ENCODE results near the gene LRIF1.

The LRIF1 gene

DNA sequence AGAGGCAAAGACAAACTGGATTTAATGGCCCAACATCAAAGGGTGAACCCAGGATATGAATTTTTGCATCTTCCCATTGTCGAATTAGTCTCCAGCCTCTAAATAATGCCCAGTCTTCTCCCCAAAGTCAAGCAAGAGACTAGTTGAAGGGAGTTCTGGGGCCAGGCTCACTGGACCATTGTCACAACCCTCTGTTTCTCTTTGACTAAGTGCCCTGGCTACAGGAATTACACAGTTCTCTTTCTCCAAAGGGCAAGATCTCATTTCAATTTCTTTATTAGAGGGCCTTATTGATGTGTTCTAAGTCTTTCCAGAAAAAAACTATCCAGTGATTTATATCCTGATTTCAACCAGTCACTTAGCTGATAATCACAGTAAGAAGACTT lies 64.3 kb downstream of the LRIF1 start:
- DNase-seq (ENCODE audit: low read depth): no peak
- H3K4me3 ChIP-seq (ENCODE audit: control insufficient read depth, low read depth, low read length): no peak overlapping the region
- TF ChIP-seq, protein P1, sequence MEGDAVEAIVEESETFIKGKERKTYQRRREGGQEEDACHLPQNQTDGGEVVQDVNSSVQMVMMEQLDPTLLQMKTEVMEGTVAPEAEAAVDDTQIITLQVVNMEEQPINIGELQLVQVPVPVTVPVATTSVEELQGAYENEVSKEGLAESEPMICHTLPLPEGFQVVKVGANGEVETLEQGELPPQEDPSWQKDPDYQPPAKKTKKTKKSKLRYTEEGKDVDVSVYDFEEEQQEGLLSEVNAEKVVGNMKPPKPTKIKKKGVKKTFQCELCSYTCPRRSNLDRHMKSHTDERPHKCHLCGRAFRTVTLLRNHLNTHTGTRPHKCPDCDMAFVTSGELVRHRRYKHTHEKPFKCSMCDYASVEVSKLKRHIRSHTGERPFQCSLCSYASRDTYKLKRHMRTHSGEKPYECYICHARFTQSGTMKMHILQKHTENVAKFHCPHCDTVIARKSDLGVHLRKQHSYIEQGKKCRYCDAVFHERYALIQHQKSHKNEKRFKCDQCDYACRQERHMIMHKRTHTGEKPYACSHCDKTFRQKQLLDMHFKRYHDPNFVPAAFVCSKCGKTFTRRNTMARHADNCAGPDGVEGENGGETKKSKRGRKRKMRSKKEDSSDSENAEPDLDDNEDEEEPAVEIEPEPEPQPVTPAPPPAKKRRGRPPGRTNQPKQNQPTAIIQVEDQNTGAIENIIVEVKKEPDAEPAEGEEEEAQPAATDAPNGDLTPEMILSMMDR (conservative IDR thresholded peaks at IDR 0.05; ENCODE audit: control insufficient read depth, insufficient read depth, low read depth, low read length): no peak

GRCh38 chr1:110898734-110899457 lies 64.8 kb downstream of the LRIF1 start:
- TF ChIP-seq, protein P1 (conservative IDR thresholded peaks at IDR 0.05; ENCODE audit: control insufficient read depth, insufficient read depth, low read depth, low read length): no peak
- H3K4me3 ChIP-seq (ENCODE audit: control insufficient read depth, low read depth, low read length): no peak overlapping the region
- DNase-seq (ENCODE audit: low read depth): no peak

- no peak for DNase-seq (ENCODE audit: low read depth)
- TF ChIP-seq, protein P1 (conservative IDR thresholded peaks at IDR 0.05; ENCODE audit: control insufficient read depth, insufficient read depth, low read depth, low read length): no peak
- H3K4me3 ChIP-seq (ENCODE audit: control insufficient read depth, low read depth, low read length): no peak overlapping the region
These were observed 66.0 kb downstream of the LRIF1 start for GRCh38 chr1:110897681-110898080.
